Nephron (organoid): Measurements from ENCODE around the gene CST4.
A peak's percentile ranks its signal among the peaks of the same experiment; 100 is the strongest.
"Not testable (repeated sequence)": the region's sequence is repeated elsewhere in the genome, so short reads cannot be mapped to it uniquely, and the experiment has no call there.

Source experiments
- H3K27ac Mint-ChIP-seq, 3 experiments: 2 replicates each; pipeline ENCODE4 v1.8.0; 2020; ENCODE audit warnings: mixed read lengths in 3 of 3, mild to moderate bottlenecking in 2 of 3, moderate library complexity in 1 of 3
- H3K27me3 Mint-ChIP-seq: 2 replicates; pipeline ENCODE4 v1.8.0; 2021; ENCODE audit warnings: low read depth, mild to moderate bottlenecking, moderate library complexity, mixed read lengths
- H3K36me3 Mint-ChIP-seq: 2 replicates; pipeline ENCODE4 v1.8.0; 2020; ENCODE audit warnings: low read depth, mixed read lengths
- H3K4me1 Mint-ChIP-seq: 2 replicates; pipeline ENCODE4 v1.8.0; 2020; ENCODE audit warnings: mixed read lengths
- H3K4me3 Mint-ChIP-seq, 3 experiments: 2 replicates each; pipeline ENCODE4 v1.8.0; 2020; ENCODE audit warnings: mild to moderate bottlenecking in 3 of 3, mixed read lengths in 3 of 3, moderate library complexity in 2 of 3
- H3K9me3 Mint-ChIP-seq: 2 replicates; pipeline ENCODE4 v1.8.0; 2020; ENCODE audit warnings: mixed read lengths
- TF ChIP-seq, protein P1 (sequence below), 3 experiments: fragments of 200-600 bp; sonication (generic); IDR thresholded peaks; one replicate each; pipeline ENCODE4 v1.5.0; 2021; ENCODE audit warnings: antibody characterized with exemption in 3 of 3; ENCODE audit not compliant: unreplicated experiment in 3 of 3

Gene CST4, protein sequence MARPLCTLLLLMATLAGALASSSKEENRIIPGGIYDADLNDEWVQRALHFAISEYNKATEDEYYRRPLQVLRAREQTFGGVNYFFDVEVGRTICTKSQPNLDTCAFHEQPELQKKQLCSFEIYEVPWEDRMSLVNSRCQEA

DNA sequence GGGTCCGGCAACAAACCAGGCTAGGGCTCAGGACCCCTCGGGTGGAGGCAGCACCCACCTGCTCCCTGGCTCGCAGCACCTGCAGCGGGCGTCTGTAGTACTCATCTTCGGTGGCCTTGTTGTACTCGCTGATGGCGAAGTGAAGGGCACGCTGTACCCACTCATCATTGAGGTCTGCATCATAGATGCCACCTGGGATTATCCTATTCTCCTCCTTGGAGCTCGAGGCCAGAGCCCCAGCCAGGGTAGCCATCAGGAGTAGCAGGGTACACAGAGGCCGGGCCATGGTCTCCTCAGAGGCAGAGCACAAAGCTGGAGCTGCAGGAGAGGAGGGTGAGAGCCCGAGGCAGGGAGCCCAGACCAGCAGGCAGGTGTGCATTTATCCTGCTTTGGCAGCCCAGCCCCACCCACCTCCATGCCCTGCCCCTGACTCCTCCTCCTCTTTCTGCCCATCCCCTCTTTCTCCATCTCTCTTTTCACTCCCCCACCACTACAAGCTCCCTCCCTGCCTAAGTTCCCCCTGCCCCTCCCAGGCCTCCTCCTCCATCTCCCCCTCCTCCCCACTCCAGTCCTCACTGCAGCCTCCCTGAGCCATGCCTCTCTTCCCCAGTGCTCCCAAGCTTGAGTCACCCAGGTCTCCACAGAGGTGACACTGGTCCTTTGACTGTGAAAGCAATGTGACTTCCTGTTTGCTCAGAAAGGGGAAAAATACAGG, at the start of gene CST4:
TSS of gene CST4 (minus strand) at position 355 of the 715 bp plus-strand sequence. CDS start at position 286, 69 bp downstream.
- H3K27ac Mint-ChIP-seq, H3K9me3 Mint-ChIP-seq, H3K36me3 Mint-ChIP-seq, H3K4me1 Mint-ChIP-seq, H3K4me3 Mint-ChIP-seq, H3K27me3 Mint-ChIP-seq: not testable (repeated sequence)

DNA sequence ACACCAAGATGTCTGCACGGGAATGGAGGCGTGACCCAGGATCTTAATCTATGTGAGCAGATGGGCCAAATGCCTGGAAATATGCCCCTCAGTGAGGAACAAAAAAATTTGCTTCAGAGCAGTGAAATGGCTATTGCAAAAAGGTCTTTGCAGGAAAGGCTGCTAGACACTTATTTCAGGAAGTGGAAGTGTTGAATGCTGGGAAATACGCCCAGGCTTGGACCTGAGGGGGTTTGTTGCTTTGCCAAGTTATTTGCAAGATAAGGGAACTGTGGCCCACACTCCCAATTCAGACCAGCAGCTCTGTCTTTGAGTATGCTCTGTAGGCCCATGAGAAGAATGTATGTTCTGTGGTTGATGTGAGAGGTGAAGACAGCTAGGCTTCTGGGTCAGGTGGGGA, 46.6 kb upstream of the CST4 start:
- not testable (repeated sequence) for H3K27me3 Mint-ChIP-seq, H3K27ac Mint-ChIP-seq, H3K4me3 Mint-ChIP-seq, H3K4me1 Mint-ChIP-seq, H3K9me3 Mint-ChIP-seq, H3K36me3 Mint-ChIP-seq

DNA sequence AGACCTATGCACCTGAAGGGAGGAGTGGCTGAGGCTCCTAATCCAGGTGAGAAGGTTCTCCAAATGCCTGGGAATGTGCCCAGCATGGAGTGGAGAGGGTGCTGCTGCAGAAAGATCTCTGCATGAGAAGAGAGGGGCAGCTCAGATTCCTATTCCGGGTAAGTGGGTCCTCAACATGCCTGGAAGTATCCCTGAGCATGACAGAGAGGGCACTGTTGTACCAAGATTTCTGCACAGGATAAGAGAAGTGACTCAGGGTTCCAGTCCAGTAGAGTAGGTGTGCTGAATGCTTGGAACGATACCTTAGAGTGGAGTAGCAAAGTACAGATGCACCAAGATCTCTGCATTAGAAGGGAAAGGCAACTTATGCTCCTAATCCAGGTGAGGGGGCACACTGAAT, 46.1 kb upstream of the CST4 start:
- not testable (repeated sequence) for H3K4me1 Mint-ChIP-seq, H3K27me3 Mint-ChIP-seq, H3K9me3 Mint-ChIP-seq, H3K27ac Mint-ChIP-seq, H3K4me3 Mint-ChIP-seq, H3K36me3 Mint-ChIP-seq

DNA sequence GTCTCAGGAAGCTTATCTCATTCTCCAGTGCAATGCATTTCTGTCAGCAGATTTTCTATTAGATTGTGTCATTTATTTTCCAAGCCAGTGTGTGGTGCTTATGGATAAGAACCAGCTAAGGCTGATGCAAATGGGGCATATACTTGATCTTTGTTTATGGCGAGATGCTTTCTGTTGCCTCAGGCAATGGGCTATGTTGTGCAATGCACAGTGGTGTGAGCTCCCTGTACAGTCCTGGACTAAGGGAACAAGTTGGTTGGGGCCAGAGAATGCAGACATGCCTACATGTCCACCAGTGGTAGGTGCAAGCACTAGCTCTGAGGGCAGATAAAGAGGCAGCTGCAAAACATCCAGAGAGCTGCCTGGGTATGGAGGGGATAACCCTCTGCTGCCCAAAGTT, 45.6 kb upstream of the CST4 start:
- not testable (repeated sequence) for H3K9me3 Mint-ChIP-seq, H3K4me1 Mint-ChIP-seq, H3K36me3 Mint-ChIP-seq, H3K27me3 Mint-ChIP-seq, H3K4me3 Mint-ChIP-seq, H3K27ac Mint-ChIP-seq

DNA sequence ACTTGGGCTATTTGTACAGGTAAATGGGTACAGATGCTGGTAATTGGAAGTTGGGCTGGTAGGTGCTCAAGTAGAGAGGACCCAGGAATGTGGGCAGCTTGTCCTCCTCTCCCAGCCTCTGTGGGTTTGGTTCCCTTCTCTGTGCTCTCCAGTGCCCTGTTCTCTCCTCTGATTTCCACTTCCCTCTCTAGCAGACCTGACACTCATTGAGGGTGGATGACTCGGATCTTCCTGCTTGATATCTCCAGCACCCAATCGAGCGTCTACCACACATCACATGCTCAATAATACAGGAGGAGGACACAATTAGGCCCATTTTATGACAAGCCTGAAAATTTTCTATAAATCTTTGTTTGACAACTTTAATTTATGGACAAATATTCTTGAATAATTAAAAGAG, 38.2 kb upstream of the CST4 start:
- Mint-ChIP-seq H3K4me3 (no peak overlapping the region), H3K27me3 (peaks cover 4% of the 10 kb centered on the region), H3K36me3 (no peaks in the 10 kb centered on the region), H3K4me1 (no peaks in the 10 kb centered on the region), H3K27ac (no peak overlapping the region), H3K9me3 (no peaks in the 10 kb centered on the region)
- TF ChIP-seq, protein P1, sequence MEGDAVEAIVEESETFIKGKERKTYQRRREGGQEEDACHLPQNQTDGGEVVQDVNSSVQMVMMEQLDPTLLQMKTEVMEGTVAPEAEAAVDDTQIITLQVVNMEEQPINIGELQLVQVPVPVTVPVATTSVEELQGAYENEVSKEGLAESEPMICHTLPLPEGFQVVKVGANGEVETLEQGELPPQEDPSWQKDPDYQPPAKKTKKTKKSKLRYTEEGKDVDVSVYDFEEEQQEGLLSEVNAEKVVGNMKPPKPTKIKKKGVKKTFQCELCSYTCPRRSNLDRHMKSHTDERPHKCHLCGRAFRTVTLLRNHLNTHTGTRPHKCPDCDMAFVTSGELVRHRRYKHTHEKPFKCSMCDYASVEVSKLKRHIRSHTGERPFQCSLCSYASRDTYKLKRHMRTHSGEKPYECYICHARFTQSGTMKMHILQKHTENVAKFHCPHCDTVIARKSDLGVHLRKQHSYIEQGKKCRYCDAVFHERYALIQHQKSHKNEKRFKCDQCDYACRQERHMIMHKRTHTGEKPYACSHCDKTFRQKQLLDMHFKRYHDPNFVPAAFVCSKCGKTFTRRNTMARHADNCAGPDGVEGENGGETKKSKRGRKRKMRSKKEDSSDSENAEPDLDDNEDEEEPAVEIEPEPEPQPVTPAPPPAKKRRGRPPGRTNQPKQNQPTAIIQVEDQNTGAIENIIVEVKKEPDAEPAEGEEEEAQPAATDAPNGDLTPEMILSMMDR (IDR thresholded peaks at IDR 0.05; ENCODE audit: unreplicated experiment in 3 of 3): no peak

DNA sequence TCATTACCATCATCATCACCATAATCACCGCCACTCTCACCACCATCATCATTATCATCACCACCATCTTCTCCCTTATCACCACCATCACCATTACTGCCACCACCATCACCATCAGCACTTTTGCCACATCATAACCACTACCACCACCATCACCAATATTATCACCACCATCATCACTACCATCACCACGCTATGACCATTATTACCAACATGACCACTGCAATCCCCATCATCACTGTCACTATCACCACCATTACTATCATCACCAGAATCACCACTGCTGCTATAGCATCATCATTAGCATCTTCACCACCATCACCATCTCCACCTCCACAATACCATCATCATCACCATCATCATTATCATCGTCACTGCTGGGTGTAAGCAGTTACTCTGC, 36.3 kb upstream of the CST4 start:
- TF ChIP-seq, protein P1 (IDR thresholded peaks at IDR 0.05; ENCODE audit: unreplicated experiment in 3 of 3): no peak
- no peaks in the 10 kb centered on the region for H3K9me3 Mint-ChIP-seq
- no peaks in the 10 kb centered on the region for H3K4me1 Mint-ChIP-seq
- H3K27me3 Mint-ChIP-seq: peaks cover 4% of the 10 kb centered on the region
- no peaks in the 10 kb centered on the region for H3K36me3 Mint-ChIP-seq
- no peak overlapping the region for H3K4me3 Mint-ChIP-seq
- H3K27ac Mint-ChIP-seq: no peak overlapping the region

DNA sequence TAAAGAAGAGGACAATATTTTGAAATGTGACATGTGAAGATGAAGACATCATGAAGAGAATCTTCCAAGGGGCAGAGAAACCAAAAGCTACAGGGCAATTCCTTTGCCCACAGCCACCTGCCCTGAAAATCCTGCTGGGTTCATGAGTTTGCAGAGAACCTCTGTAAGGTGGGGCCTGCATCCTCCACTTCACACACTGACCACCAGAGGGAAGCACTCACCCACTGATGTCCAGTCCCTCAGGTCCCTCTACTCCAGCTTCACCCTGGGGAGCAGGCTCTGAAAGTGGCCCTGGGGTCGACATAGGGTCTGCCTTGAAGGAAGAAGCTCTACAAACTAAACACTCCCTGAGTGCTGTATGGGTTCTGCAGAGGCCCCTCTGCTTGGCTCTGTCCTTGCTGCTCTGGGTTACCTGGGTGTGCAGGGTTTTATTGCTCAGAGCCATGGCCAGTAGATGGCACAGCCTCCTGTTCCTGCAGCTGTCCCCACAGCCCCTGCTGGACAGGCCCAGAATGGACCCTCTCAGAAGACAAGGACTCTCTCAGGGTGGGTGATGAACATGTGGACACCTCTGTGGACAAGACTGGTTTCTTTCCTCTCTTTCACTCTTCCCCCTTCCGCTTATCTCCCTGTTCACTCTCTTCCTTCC, 34.9 kb upstream of the CST4 start:
- not testable (repeated sequence) for H3K36me3 Mint-ChIP-seq, H3K9me3 Mint-ChIP-seq, H3K4me1 Mint-ChIP-seq, H3K27me3 Mint-ChIP-seq, H3K4me3 Mint-ChIP-seq, H3K27ac Mint-ChIP-seq
- TF ChIP-seq, protein P1 (IDR thresholded peaks at IDR 0.05; ENCODE audit: unreplicated experiment in 3 of 3): peak; percentile 29 to 57 (median 38)

DNA sequence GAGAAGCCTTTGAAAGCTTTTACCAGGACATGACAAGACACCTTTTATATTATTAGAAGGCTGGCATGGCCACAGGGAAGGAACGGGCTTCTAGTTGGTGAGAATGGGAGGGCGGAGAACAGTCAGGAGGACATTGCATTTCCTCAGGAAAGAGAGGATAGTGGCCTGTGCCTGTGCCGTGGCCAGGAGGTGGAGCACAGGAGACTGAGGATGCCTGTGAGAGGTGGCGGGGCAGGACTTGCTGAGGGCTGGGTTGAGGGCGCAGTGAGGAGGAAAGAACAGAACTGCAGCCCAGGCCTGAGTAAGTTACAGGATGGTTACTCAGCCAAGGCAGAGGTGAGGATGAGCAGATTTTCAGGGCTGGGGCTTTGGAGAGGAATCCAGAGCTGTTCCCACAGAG, 34.0 kb upstream of the CST4 start:
- not testable (repeated sequence) for H3K27ac Mint-ChIP-seq, H3K27me3 Mint-ChIP-seq, H3K36me3 Mint-ChIP-seq, H3K4me1 Mint-ChIP-seq, H3K9me3 Mint-ChIP-seq, H3K4me3 Mint-ChIP-seq
